ENCODE measurements around the gene FER.

- TF ChIP-seq CTCF (IDR thresholded peaks at IDR 0.05 in 2 of 3, conservative IDR thresholded peaks at IDR 0.05 in 1 of 3; ENCODE audit: control insufficient read depth in 2 of 3, extremely low read depth in 1 of 3, insufficient read depth in 1 of 3, low read depth in 3 of 3, low read length in 3 of 3) (no peak), POLR2A (IDR thresholded peaks at IDR 0.05; ENCODE audit: low read depth, low read length) (no peak), NFIC (IDR thresholded peaks at IDR 0.05; ENCODE audit: low read depth, low read length) (peak; percentile 63), YY1 (IDR thresholded peaks at IDR 0.05; ENCODE audit: low read depth, low read length) (no peak), MAX (IDR thresholded peaks at IDR 0.05; ENCODE audit: low read depth, low read length) (no peak)
Measured at GRCh38 chr5:108911055-108911454, 163.4 kb downstream of the FER start.
